Measurements from ENCODE around the gene MOB4.

DNA sequence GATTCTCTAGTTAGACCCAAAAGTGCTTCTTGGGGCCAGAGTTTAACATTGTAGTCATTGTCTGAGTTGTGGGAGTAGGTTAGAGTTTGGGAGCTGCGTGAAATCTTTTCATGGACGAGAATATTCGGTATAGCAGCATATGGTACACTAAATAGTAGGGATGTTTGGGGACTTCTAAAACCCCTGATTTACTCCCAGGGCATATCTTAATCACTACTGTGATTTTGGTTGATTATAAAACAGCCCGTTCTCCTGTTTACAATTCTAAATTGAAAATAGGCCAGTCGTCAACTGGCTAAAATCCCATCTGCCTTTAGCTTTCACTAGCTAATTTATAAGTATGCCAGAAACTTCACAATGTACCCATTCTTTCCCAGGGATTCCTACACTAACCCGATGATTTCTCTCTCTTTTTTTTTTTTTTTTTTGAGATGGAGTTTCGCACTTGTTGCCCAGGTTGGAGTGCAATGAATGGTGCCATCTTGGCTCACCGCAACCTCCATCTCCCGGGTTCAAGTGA, 44.3 kb downstream of the MOB4 start:
- TF ChIP-seq ZNF274 (IDR thresholded peaks at IDR 0.05; ENCODE audit: low read depth, low read length) (no peak), YY1 (IDR thresholded peaks at IDR 0.05; ENCODE audit: insufficient read depth, insufficient read length) (no peak)

Measured in NT2/D1 (cell line).